Cardiac fibroblast (primary cell): ENCODE data around the gene DOCK3.

Source experiments
- DNase-seq, 2 donors: peaks; one replicate each; pipeline versions ENCODE4 v3.0.0 to v3.0.0-alpha.2; 2010; ENCODE audit warnings: low read depth in 2 of 2
- H3K4me3 ChIP-seq, 2 donors: replicated peaks in 1 of 2; 1 replicate in 1 of 2; 2 replicates in 1 of 2; pipeline ENCODE4 v1.5.1; 2011; ENCODE audit warnings: low read depth in 2 of 2, low read length in 2 of 2, mild to moderate bottlenecking in 2 of 2, moderate library complexity in 1 of 2
- CTCF ChIP-seq: IDR thresholded peaks from one replicate; pipeline ENCODE4 v1.5.1; 2011; ENCODE audit warnings: low read depth, mild to moderate bottlenecking, low read length, inconsistent platforms

Gene DOCK3

DNA sequence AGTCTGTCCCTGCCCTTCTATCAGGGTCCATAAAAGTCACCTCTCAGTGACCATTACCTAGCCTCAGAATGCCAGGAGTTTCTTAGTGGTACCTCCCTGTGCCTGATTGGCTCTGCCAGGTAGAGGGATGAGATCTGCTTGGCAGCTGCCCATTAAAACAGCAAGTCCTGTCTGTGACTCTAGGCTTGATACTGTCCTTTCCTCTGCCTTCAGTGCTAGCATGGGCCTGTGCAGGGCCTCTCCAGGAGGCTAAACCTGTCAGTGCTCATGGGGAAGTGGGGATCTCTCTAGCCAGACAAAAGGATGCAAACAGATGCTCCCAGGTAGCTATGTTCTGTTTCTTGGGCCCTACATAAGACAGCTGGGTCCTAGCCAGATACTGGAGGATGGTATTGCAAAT, 700.4 kb downstream of the DOCK3 start:
- TF ChIP-seq CTCF = no peak

DNA sequence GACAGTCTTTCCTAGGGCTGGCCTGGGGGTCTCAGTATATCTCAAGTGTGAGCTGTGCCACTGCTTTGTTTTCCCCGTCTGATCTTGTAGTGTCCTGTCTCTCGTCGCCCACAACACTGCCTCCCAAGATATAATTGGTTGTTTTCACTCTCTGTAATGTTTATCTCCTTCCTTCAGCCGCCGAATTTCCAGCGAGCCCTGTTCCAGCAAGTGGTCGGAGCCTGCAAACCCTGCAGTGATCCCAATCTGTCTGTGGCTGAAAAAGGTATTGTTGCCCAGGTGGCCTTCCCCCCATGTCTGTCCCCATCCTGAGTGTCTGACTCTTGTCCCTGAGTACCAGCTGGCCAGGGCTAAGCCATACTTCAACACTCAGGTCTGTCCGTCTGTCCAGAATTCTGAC, 700.8 kb downstream of the DOCK3 start:
- TF ChIP-seq CTCF = no peak
- H3K4me3 ChIP-seq = no peak overlapping the region
- no peak for DNase-seq

More for the DNA sequence above, 700.4 kb downstream of the DOCK3 start:
- H3K4me3 ChIP-seq = no peak overlapping the region
- DNase-seq = no peak

- DNase-seq = no peak
- no peak for TF ChIP-seq CTCF
- no peak overlapping the region for H3K4me3 ChIP-seq
Observed at GRCh38 chr3:51378065-51378464, 703.3 kb downstream of the DOCK3 start.

- no peak overlapping the region for H3K4me3 ChIP-seq
- no peak for DNase-seq
- no peak for TF ChIP-seq CTCF
Observed at GRCh38 chr3:51378726-51379125, 704.0 kb downstream of the DOCK3 start.

GRCh38 chr3:51379301-51379700, 704.6 kb downstream of the DOCK3 start:
- DNase-seq = no peak
- no peak for TF ChIP-seq CTCF
- H3K4me3 ChIP-seq = no peak overlapping the region

DNA sequence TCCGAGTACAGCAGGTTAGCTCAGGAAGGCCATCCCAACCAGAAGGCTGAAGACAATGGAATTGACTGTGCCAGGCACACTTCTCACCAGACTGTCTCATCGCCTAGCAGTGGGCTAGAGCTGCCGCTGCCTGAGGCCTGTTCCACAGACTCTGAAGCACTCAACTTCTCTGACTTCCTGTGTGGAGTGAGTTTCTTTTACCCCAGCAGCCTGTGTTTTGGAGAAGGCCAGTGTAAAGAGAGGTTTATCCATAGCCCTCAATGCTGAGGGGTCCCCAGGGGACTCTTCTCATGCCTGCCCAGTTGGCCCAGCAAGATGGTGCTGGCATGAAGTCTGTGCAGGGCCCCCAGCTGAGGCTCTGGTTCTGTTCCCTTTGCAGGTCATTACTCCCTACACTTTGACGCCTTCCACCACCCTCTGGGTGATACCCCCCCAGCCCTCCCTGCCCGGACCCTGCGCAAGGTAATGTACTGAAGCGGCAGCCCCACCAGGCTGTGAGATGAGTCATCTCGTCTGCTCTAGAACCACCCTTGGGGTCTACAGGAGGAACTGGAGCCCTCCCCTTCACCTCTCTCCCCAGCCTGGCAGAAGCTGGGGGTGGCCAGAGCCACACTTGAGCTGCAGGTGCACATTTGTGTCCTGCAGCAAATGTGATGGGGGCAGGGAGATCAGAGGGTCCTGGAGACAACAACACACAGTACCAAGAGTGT, 705.2 kb downstream of the DOCK3 start:
- no peak overlapping the region for H3K4me3 ChIP-seq
- TF ChIP-seq CTCF = no peak
- DNase-seq = no peak

- DNase-seq = no peak
- no peak for TF ChIP-seq CTCF
Observed at GRCh38 chr3:51380601-51381332, 706.0 kb downstream of the DOCK3 start.

More at GRCh38 chr3:51380601-51381332, 706.0 kb downstream of the DOCK3 start:
- no peak overlapping the region for H3K4me3 ChIP-seq
